A673 (cell line): Measurements from ENCODE around the gene WDR37. TPM values are rescaled to one million over a fixed set of nuclear protein-coding genes. Genes with fewer than 3 reads are reported as not detected.

Experiments used
- BruUV-seq: library from RNA; stranded (reverse); fragments of 400-500 nt; replicated peaks from 2 replicates; lab custom pipeline; 2021; lab: Mats Ljungman, UMichigan
- CTCF ChIA-PET: fragments of 300-600 bp; sonication (Branson Sonifier 250); formaldehyde crosslinking; loops from one replicate; lab custom pipeline; 2022; ENCODE audit warnings: antibody characterized with exemption; lab: Charles Lee
- POLR2A ChIA-PET: fragments of 300-600 bp; sonication (Branson Sonifier 250); formaldehyde crosslinking; loops from one replicate; lab custom pipeline; 2022; ENCODE audit warnings: antibody characterized with exemption; ENCODE audit not compliant: low non-redundant PET; lab: Charles Lee
- DNase-seq: peaks from one replicate; pipeline ENCODE4 v3.0.0-alpha.2; 2015; ENCODE audit warnings: low spot score
- H3K27ac ChIP-seq: fragments of 200-600 bp; sonication (generic); 2 replicates; pipeline ENCODE4 v1.5.1; 2016; ENCODE audit warnings: mixed run types, low read depth, mild to moderate bottlenecking, mixed read lengths, antibody characterized with exemption, low read length; ENCODE audit not compliant: poor library complexity, severe bottlenecking
- H3K27me3 ChIP-seq: fragments of 200-600 bp; sonication (generic); replicated peaks from 2 replicates; pipeline ENCODE4 v1.6.1; 2017; ENCODE audit warnings: mixed run types, low read depth, mild to moderate bottlenecking, mixed read lengths, antibody characterized with exemption, low read length; ENCODE audit not compliant: insufficient read depth, poor library complexity
- H3K36me3 ChIP-seq: fragments of 200-600 bp; sonication (generic); 2 replicates; pipeline ENCODE4 v1.6.1; 2016; ENCODE audit warnings: mixed run types, mild to moderate bottlenecking, mixed read lengths, antibody characterized with exemption, low read length; ENCODE audit not compliant: insufficient read depth, poor library complexity, severe bottlenecking
- H3K4me1 ChIP-seq: fragments of 200-600 bp; sonication (generic); 2 replicates; pipeline ENCODE4 v1.6.1; 2017; ENCODE audit warnings: mixed run types, mild to moderate bottlenecking, mixed read lengths, antibody characterized with exemption, low read length; ENCODE audit not compliant: insufficient read depth, poor library complexity, severe bottlenecking
- H3K4me3 ChIP-seq: fragments of 200-600 bp; sonication (generic); 2 replicates; pipeline ENCODE4 v1.5.1; 2016; ENCODE audit warnings: low read depth, mixed run types, mild to moderate bottlenecking, mixed read lengths, low read length; ENCODE audit not compliant: poor library complexity, severe bottlenecking
- H3K9me3 ChIP-seq: fragments of 200-600 bp; sonication (generic); 2 replicates; pipeline ENCODE4 v1.6.1; 2016; ENCODE audit warnings: mixed run types, low read depth, mild to moderate bottlenecking, mixed read lengths, antibody characterized with exemption, low read length; ENCODE audit not compliant: poor library complexity, severe bottlenecking
- CTCF ChIP-seq: fragments of 300-800, 200-600 bp; sonication (generic); conservative IDR thresholded peaks from 2 replicates; pipeline ENCODE4 v1.5.1; 2017; ENCODE audit warnings: low read depth, mild to moderate bottlenecking, antibody characterized with exemption, low read length, moderate library complexity, mixed read lengths
- EZH2 ChIP-seq: fragments of 200-600 bp; sonication (generic); IDR thresholded peaks from 2 replicates; pipeline ENCODE4 v1.6.1; 2017; ENCODE audit warnings: borderline replicate concordance, low read depth, mild to moderate bottlenecking, mixed read lengths, antibody characterized with exemption, low read length; ENCODE audit not compliant: poor library complexity, severe bottlenecking
- intact Hi-C: fragments of 100-400 bp; cut with micrococcal nuclease; formaldehyde crosslinking; loops from one replicate; pipeline ENCODE4 v1.10.0; 2022; ENCODE audit not compliant: unreplicated experiment
- total RNA-seq: library from RNA; stranded (reverse); gene quantifications from 2 replicates; pipeline ENCODE4 v1.2.3, GENCODE V29; 2021

The WDR37 gene
- total RNA-seq, 1 experiment from 2014 or later, result 12.6 TPM

- ChIA-PET CTCF (no interaction called here), POLR2A (no interaction called here)
- Histone ChIP-seq H3K36me3 (peaks cover 10% of the 10 kb centered on the region), H3K4me1 (peaks cover 9% of the 10 kb centered on the region), H3K9me3 (no peaks in the 10 kb centered on the region), H3K27ac (no peak overlapping the region), H3K27me3 (no peaks in the 10 kb centered on the region), H3K4me3 (no peak overlapping the region)
- intact Hi-C loops, result no loop called here
- BruUV-seq, result no TSS peak
- no peak for TF ChIP-seq EZH2
- TF ChIP-seq CTCF, result no peak
- DNase-seq, result no peak
Observed at GRCh38 chr10:1107679-1108078, 51.5 kb downstream of the WDR37 start.

GRCh38 chr10:1109795-1110673 is 53.8 kb downstream of the WDR37 start:
- CTCF ChIA-PET, result interaction anchor here (0.6 to 1.7 kb wide), 2 partner anchors 259 to 1884 kb away, joined by 9 read pairs; no protein-coding TSS in a partner anchor

GRCh38 chr10:1110674-1111119 is 54.5 kb downstream of the WDR37 start:
- intact Hi-C loops, result no loop called here
- no peak for DNase-seq
- H3K4me1 ChIP-seq, result peaks cover 9% of the 10 kb centered on the region
- no TSS peak for BruUV-seq
- ChIA-PET CTCF (interaction anchor here (0.6 to 1.7 kb wide), 2 partner anchors 258 to 1883 kb away, joined by 9 read pairs; no protein-coding TSS in a partner anchor), POLR2A (no interaction called here)
- H3K4me3 ChIP-seq, result no peak overlapping the region
- no peaks in the 10 kb centered on the region for H3K27me3 ChIP-seq
- no peaks in the 10 kb centered on the region for H3K9me3 ChIP-seq
- peak overlapping the region; percentile 72 for H3K27ac ChIP-seq
- TF ChIP-seq CTCF (no peak), EZH2 (no peak)
- H3K36me3 ChIP-seq, result peaks cover 10% of the 10 kb centered on the region

More at GRCh38 chr10:1109795-1110673, 53.8 kb downstream of the WDR37 start:
- Histone ChIP-seq H3K36me3 (peaks cover 12% of the 10 kb centered on the region), H3K27me3 (no peaks in the 10 kb centered on the region), H3K27ac (peak overlapping the region; percentile 72), H3K4me3 (no peak overlapping the region), H3K4me1 (peaks cover 9% of the 10 kb centered on the region), H3K9me3 (no peaks in the 10 kb centered on the region)
- BruUV-seq, result no TSS peak
- intact Hi-C loops, result no loop called here
- TF ChIP-seq CTCF (peak; percentile 90), EZH2 (no peak)
- peak; percentile 94 for DNase-seq
- POLR2A ChIA-PET, result no interaction called here
